NCI-H146 treated with DMSO at 0.1 percent for 48 hours (cell line): ENCODE measurements around the gene CRTC3.
"Not testable (repeated sequence)": the region's sequence is repeated elsewhere in the genome, so short reads cannot be mapped to it uniquely, and the experiment has no call there.

ENCODE experiments used
- DNase-seq: peaks from one replicate; lab custom pipeline; 2025; ENCODE audit not compliant: unreplicated experiment; lab: John Stamatoyannopoulos, UW

Gene CRTC3

GRCh38 chr15:90529371-90530249 is at the start of gene CRTC3:
CRTC3 (plus strand) TSS chr15:90529923; CDS start chr15:90530072, 149 bp downstream.
- peak; percentile 7 for DNase-seq

DNA sequence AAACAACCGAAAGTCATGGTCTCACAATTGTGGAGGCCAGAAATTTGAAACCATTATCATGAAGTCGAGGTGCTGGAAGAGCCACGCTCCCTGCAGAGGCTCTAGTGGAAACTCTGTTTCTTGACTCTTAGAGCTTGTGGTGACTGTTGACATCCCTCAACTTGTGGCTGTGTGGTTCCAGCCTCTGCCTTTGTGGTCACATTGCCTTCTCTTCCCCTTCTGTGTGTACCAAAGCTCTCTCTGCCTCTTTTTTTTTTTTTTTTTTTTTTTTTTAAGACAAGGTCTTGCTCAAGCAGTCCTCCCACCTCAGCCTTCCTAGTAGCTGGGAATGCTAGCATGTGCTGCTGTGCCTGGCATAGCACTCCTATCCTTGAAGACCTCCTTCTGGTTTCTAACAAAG is 48.7 kb upstream of the CRTC3 start:
- no peak for DNase-seq

GRCh38 chr15:90482124-90483011 is 47.4 kb upstream of the CRTC3 start:
- DNase-seq = no peak

GRCh38 chr15:90483012-90483307 is 46.8 kb upstream of the CRTC3 start:
- no peak for DNase-seq

GRCh38 chr15:90483637-90484036 is 46.1 kb upstream of the CRTC3 start:
- DNase-seq = no peak

GRCh38 chr15:90487186-90487585 is 42.5 kb upstream of the CRTC3 start:
- no peak for DNase-seq

- DNase-seq = no peak
Observed at GRCh38 chr15:90489514-90489913, 40.2 kb upstream of the CRTC3 start.

GRCh38 chr15:90489944-90490343 is 39.8 kb upstream of the CRTC3 start:
- DNase-seq = no peak

GRCh38 chr15:90493647-90494046 is 36.1 kb upstream of the CRTC3 start:
- DNase-seq = no peak

DNA sequence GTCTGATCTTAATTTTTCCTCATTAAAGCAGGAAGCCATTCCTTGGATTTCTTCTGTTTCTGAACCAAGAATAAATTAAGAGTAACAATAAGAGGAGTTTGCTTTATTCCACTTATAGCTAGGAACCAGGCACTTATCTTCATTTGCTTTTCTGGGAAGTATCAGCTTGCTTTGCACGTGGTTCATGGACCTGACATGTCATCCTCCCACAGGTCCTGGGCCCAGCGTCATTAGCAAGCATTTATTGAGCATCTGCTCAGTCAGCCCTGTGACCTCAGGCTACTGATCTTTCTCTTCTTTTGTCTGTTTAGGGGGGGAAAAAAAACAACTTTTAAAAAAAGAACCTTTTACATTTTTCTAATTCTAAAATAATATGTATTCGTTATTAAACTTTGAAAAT is 34.7 kb upstream of the CRTC3 start:
- DNase-seq = no peak

GRCh38 chr15:90496791-90497190 is 32.9 kb upstream of the CRTC3 start:
- no peak for DNase-seq

GRCh38 chr15:90497376-90497775 is 32.3 kb upstream of the CRTC3 start:
- DNase-seq = no peak

- DNase-seq = no peak
Observed at GRCh38 chr15:90497912-90498311, 31.8 kb upstream of the CRTC3 start.

DNA sequence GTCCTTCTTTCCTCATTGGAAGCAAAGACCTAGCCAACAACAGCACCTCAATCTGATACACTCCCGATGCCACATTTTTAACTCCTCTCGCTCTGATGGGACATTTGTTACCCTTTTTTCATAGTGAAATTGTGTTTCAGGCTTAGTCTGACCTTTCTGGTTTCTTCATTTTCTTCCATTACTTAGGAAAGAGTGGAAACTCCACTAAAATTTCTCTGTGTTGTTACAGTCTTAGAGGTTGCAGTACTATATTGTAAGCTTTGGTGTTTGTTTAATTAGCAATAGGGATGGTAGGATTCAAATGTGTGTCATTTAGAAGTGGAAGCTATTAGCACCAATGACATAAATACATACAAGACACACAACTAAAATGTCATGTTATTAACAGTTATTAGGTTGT is 29.6 kb upstream of the CRTC3 start:
- DNase-seq = no peak

DNA sequence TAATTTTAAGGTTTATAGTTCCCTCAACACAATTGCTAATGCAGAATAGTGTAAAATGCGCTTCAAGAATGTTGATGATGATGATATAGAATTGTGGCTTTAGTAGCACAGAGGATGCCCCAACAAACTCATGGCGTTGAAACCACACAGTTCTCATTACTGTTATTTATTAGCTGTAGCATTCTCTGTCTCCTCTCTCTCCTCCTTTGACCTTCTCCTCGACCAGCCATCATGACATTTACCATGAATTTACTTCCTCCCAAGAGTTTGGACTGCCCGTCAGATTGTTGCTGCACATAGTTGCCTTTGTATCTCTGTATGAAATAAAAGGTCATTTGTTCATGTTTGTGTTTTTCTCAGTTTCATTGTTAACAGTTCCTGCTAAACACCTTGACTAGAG is 27.8 kb upstream of the CRTC3 start:
- no peak for DNase-seq

DNA sequence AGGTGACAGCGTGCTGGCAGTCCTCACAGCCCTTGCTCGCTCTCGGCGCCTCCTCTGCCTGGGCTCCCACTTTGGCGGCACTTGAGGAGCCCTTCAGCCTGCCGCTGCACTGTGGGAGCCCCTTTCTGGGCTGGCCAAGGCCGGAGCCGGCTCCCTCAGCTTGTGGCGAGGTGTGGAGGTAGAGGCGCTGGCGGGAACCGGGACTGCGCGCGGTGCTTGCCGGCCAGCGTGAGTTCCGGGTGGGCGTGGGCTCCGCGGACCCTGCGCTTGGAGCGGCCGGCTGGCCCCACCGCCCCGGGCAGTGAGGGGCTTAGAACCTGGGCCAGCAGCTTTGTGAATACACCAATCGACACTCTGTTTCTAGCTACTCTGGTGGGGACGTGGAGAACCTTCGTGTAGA is 18.9 kb upstream of the CRTC3 start:
- DNase-seq = not testable (repeated sequence)

DNA sequence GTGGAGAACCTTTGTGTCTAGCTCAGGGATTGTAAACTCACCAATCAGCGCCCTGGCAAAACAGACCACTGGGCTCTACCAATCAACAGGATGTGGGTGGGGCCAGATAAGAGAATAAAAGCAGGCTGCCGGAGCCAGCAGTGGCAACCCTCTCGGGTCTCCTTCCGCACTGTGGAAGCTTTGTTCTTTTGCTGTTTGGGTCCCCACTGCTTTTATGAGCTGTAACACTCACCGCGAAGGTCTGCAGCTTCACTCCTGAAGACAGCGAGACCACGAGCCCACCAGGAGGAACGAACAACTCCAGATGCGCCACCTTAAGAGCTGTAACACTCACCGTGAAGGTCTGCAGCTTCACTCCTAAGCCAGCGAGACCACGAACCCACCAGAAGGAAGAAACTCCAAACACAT is 18.5 kb upstream of the CRTC3 start:
- DNase-seq = not testable (repeated sequence)

DNA sequence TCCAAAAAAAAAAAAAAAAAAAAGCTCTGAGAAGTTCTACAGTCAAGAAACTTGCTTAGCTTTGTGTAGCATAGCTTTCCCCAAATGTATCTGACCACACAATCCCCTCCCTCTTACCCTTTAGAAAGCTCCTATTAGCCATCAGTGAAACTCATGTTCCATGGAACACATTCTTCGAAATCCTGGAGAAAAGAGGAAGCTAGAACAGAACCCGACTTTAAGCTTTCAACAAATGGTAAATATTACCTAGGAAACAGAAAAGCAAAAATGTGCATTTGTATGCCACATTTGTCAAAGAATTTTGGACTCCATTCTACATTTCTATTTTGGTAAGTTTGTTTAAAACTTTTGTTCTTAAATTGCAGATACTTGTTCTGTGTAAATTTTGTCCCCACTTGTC is 17.4 kb upstream of the CRTC3 start:
- DNase-seq = no peak

GRCh38 chr15:90512981-90513380 is 16.7 kb upstream of the CRTC3 start:
- DNase-seq = no peak

GRCh38 chr15:90513448-90513847 is 16.3 kb upstream of the CRTC3 start:
- no peak for DNase-seq

- not testable (repeated sequence) for DNase-seq
Observed at GRCh38 chr15:90513893-90514292, 15.8 kb upstream of the CRTC3 start.

DNA sequence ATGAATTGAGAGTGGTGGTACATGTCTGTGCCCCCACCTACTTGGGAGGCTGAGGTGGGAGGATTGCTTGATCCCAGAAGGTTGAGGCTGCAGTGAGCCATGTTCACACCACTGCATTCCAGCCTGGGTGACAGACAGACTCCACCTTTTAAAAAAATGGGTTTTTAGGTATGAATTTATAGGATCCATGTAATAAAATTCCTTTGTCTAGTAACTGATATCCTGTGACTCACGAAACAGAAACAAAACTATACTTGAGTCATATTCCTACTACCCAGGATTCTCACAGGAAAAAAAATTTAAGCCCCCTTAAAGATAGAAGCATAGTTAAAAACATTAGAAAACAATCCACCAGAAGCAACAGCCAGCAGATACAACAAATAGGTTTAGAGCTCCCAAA is 10.0 kb upstream of the CRTC3 start:
- DNase-seq = no peak
